ENCODE data around the gene GMEB2.
A peak's percentile ranks its signal among the peaks of the same experiment; 100 is the strongest.

The GMEB2 gene

GRCh38 chr20:63553251-63553932 lies 73.5 kb downstream of the GMEB2 start:
- no peak for TF ChIP-seq CTCF (conservative IDR thresholded peaks at IDR 0.05; ENCODE audit: control insufficient read depth, insufficient read depth, low read depth, low read length)
- peak; percentile 79 for DNase-seq (ENCODE audit: low read depth)
- H3K4me3 ChIP-seq (ENCODE audit: control insufficient read depth, low read depth, low read length) = peak overlapping the region; percentile 51

GRCh38 chr20:63552481-63553249 lies 74.2 kb downstream of the GMEB2 start:
- TF ChIP-seq CTCF (conservative IDR thresholded peaks at IDR 0.05; ENCODE audit: control insufficient read depth, insufficient read depth, low read depth, low read length) = no peak
- DNase-seq (ENCODE audit: low read depth) = no peak
- no peak overlapping the region for H3K4me3 ChIP-seq (ENCODE audit: control insufficient read depth, low read depth, low read length)

GRCh38 chr20:63551068-63551467 lies 75.8 kb downstream of the GMEB2 start:
- TF ChIP-seq CTCF (conservative IDR thresholded peaks at IDR 0.05; ENCODE audit: control insufficient read depth, insufficient read depth, low read depth, low read length) = no peak
- H3K4me3 ChIP-seq (ENCODE audit: control insufficient read depth, low read depth, low read length) = no peak overlapping the region
- peak; percentile 35 for DNase-seq (ENCODE audit: low read depth)

GRCh38 chr20:63549679-63550282 lies 77.1 kb downstream of the GMEB2 start:
- DNase-seq (ENCODE audit: low read depth) = no peak
- no peak overlapping the region for H3K4me3 ChIP-seq (ENCODE audit: control insufficient read depth, low read depth, low read length)
- TF ChIP-seq CTCF (conservative IDR thresholded peaks at IDR 0.05; ENCODE audit: control insufficient read depth, insufficient read depth, low read depth, low read length) = no peak

- TF ChIP-seq CTCF (conservative IDR thresholded peaks at IDR 0.05; ENCODE audit: control insufficient read depth, insufficient read depth, low read depth, low read length) = no peak
- no peak overlapping the region for H3K4me3 ChIP-seq (ENCODE audit: control insufficient read depth, low read depth, low read length)
- no peak for DNase-seq (ENCODE audit: low read depth)
These were observed 77.9 kb downstream of the GMEB2 start for GRCh38 chr20:63549019-63549418.

GRCh38 chr20:63548542-63548941 lies 78.4 kb downstream of the GMEB2 start:
- TF ChIP-seq CTCF (conservative IDR thresholded peaks at IDR 0.05; ENCODE audit: control insufficient read depth, insufficient read depth, low read depth, low read length) = no peak
- no peak for DNase-seq (ENCODE audit: low read depth)
- no peak overlapping the region for H3K4me3 ChIP-seq (ENCODE audit: control insufficient read depth, low read depth, low read length)
